Measurements from ENCODE around the gene EGFL6.

- TF ChIP-seq POLR2A (IDR thresholded peaks at IDR 0.05; ENCODE audit: low read length) (no peak), GATA1 (IDR thresholded peaks at IDR 0.05; ENCODE audit: low read depth, low read length) (no peak)
Observed at GRCh38 chrX:13651150-13651549, 81.7 kb downstream of the EGFL6 start.

All from erythroblast (primary cell).